Measurements from ENCODE around the gene TRPM3.

DNA sequence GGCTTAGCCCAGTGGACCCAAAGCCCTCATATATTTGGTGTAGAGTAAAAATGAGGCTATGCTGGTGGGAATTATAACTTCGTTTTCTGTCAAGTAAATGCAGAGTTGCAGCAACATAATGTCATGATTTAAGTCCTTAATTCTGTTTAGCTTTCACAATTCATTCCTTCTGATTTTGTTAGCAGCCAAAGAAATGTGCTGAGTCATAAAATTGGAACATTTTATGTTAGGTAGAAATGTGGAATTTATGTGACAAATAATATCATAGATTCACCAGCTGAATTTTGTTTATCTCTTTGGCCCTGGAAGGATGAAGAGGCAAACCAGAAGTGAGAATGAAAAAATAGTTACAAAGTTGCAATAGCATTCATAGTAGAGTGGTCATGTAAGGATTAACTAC, 247.0 kb downstream of the TRPM3 start:
- TF ChIP-seq POLR2AphosphoS5 (IDR thresholded peaks at IDR 0.05): no peak
- TF ChIP-seq, protein P1, sequence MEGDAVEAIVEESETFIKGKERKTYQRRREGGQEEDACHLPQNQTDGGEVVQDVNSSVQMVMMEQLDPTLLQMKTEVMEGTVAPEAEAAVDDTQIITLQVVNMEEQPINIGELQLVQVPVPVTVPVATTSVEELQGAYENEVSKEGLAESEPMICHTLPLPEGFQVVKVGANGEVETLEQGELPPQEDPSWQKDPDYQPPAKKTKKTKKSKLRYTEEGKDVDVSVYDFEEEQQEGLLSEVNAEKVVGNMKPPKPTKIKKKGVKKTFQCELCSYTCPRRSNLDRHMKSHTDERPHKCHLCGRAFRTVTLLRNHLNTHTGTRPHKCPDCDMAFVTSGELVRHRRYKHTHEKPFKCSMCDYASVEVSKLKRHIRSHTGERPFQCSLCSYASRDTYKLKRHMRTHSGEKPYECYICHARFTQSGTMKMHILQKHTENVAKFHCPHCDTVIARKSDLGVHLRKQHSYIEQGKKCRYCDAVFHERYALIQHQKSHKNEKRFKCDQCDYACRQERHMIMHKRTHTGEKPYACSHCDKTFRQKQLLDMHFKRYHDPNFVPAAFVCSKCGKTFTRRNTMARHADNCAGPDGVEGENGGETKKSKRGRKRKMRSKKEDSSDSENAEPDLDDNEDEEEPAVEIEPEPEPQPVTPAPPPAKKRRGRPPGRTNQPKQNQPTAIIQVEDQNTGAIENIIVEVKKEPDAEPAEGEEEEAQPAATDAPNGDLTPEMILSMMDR (IDR thresholded peaks at IDR 0.05): no peak
